Neural cell (in vitro differentiated cells): ENCODE results near the gene FYB1. TPM values are rescaled to one million over a fixed set of nuclear protein-coding genes. Genes with fewer than 3 reads are reported as not detected.

Experiments used
- H2AFZ ChIP-seq: fragments of 200-600, 300-800 bp; sonication (generic), shearing (Covaris generic); 2 replicates; pipeline ENCODE4 v1.6.0; 2014; ENCODE audit warnings: low read depth, mild to moderate bottlenecking, antibody characterized with exemption, low read length, moderate library complexity
- H3F3A ChIP-seq: fragments of 200-600 bp; shearing (Covaris generic); 2 replicates; pipeline ENCODE4 v1.6.1; 2016; ENCODE audit warnings: mild to moderate bottlenecking, moderate library complexity, mixed read lengths, antibody characterized with exemption, low read length; ENCODE audit not compliant: insufficient read depth, poor library complexity, severe bottlenecking
- H3K27ac ChIP-seq: fragments of 200-600, 300-800 bp; sonication (generic), shearing (Covaris generic); 2 replicates; pipeline ENCODE4 v1.5.1; 2014; ENCODE audit warnings: mild to moderate bottlenecking, low read length, moderate library complexity
- H3K27me3 ChIP-seq: fragments of 300-800, 200-600 bp; sonication (generic), shearing (Covaris generic); 2 replicates; pipeline ENCODE4 v1.6.0; 2014; ENCODE audit warnings: mild to moderate bottlenecking, low read depth, low read length, moderate library complexity; ENCODE audit not compliant: insufficient read depth
- H3K36me3 ChIP-seq: fragments of 300-800, 200-600 bp; sonication (generic), shearing (Covaris generic); 2 replicates; pipeline ENCODE4 v1.5.1; 2014; ENCODE audit warnings: mild to moderate bottlenecking, antibody characterized with exemption, low read length, moderate library complexity; ENCODE audit not compliant: insufficient read depth
- H3K4me2 ChIP-seq: fragments of 300-800, 200-600 bp; sonication (generic), shearing (Covaris generic); 2 replicates; pipeline ENCODE4 v1.6.0; 2014; ENCODE audit warnings: mild to moderate bottlenecking, low read length
- H3K4me3 ChIP-seq: fragments of 300-800, 200-600 bp; sonication (generic), shearing (Covaris generic); 2 replicates; pipeline ENCODE4 v1.5.1; 2014; ENCODE audit warnings: mild to moderate bottlenecking, low read length, moderate library complexity
- H3K79me2 ChIP-seq: fragments of 200-600 bp; shearing (Covaris generic); replicated peaks from 2 replicates; pipeline ENCODE4 v1.6.0; 2014; ENCODE audit warnings: mild to moderate bottlenecking, low read length, moderate library complexity; ENCODE audit not compliant: insufficient read depth
- H3K9ac ChIP-seq: fragments of 300-800, 200-600 bp; sonication (generic), shearing (Covaris generic); 2 replicates; pipeline ENCODE4 v1.6.1; 2016; ENCODE audit warnings: mild to moderate bottlenecking, low read length, mixed read lengths
- H3K9me2 ChIP-seq: fragments of 200-600 bp; shearing (Covaris generic); 2 replicates; pipeline ENCODE4 v1.6.1; 2016; ENCODE audit warnings: mild to moderate bottlenecking, low read length, mixed read lengths; ENCODE audit not compliant: insufficient read depth
- H3K9me3 ChIP-seq: fragments of 200-600, 300-800 bp; sonication (generic), shearing (Covaris generic); 2 replicates; pipeline ENCODE4 v1.6.1; 2016; ENCODE audit warnings: mild to moderate bottlenecking, mixed run types, low read length, moderate library complexity, mixed read lengths
- H4K20me1 ChIP-seq: fragments of 200-600 bp; shearing (Covaris generic); 2 replicates; pipeline ENCODE4 v1.6.1; 2016; ENCODE audit warnings: mild to moderate bottlenecking, mixed run types; ENCODE audit not compliant: insufficient read depth
- CTCF ChIP-seq: fragments of 450-650 bp; IDR thresholded peaks from 2 replicates; pipeline ENCODE4 v1.5.1; 2014; ENCODE audit warnings: antibody characterized with exemption, mild to moderate bottlenecking, moderate library complexity; ENCODE audit not compliant: poor library complexity, severe bottlenecking
- EP300 ChIP-seq: fragments of 450-650 bp; conservative IDR thresholded peaks from 2 replicates; pipeline ENCODE4 v1.6.1; 2014; ENCODE audit warnings: antibody characterized with exemption, mild to moderate bottlenecking, moderate library complexity; ENCODE audit not compliant: poor library complexity, severe bottlenecking
- EZH2 ChIP-seq: fragments of 200-600, 300-800 bp; shearing (Covaris generic), sonication (generic); IDR thresholded peaks from 2 replicates; pipeline ENCODE4 v1.6.1; 2014; ENCODE audit warnings: antibody characterized with exemption, low read length, borderline replicate concordance, mild to moderate bottlenecking; ENCODE audit not compliant: insufficient read depth, poor library complexity, severe bottlenecking
- MXI1 ChIP-seq: fragments of 450-650 bp; conservative IDR thresholded peaks from 2 replicates; pipeline ENCODE4 v1.6.1; 2014; ENCODE audit warnings: antibody characterized with exemption, mild to moderate bottlenecking; ENCODE audit not compliant: poor library complexity, severe bottlenecking
- POLR2AphosphoS5 ChIP-seq: IDR thresholded peaks from 2 replicates; pipeline ENCODE4 v1.6.1; 2012
- RAD21 ChIP-seq: fragments of 450-650 bp; conservative IDR thresholded peaks from 2 replicates; pipeline ENCODE4 v1.6.1; 2014; ENCODE audit warnings: antibody characterized with exemption, mild to moderate bottlenecking, moderate library complexity
- REST ChIP-seq: IDR thresholded peaks from 2 replicates; pipeline ENCODE4 v1.6.1; 2012; ENCODE audit warnings: borderline replicate concordance
- SMC3 ChIP-seq: fragments of 450-650 bp; conservative IDR thresholded peaks from 2 replicates; pipeline ENCODE4 v1.6.1; 2014; ENCODE audit warnings: antibody characterized with exemption, mild to moderate bottlenecking, moderate library complexity; ENCODE audit not compliant: poor library complexity
- TAF1 ChIP-seq: IDR thresholded peaks from 2 replicates; pipeline ENCODE4 v1.6.1; 2012; ENCODE audit warnings: low read depth
- polyA plus RNA-seq: library from polyadenylated mRNA; depleted of rRNA; stranded (reverse); fragments of >200 nt; gene quantifications from 2 replicates; pipeline ENCODE4 v1.2.3, GENCODE V29; 2014

The FYB1 gene
- polyA plus RNA-seq, 1 donor from 2014 or later: not detected

- H2AFZ ChIP-seq: no peak overlapping the region
- no peaks in the 10 kb centered on the region for H3K9me2 ChIP-seq
- no peaks in the 10 kb centered on the region for H3K27me3 ChIP-seq
- no peak overlapping the region for H3K9ac ChIP-seq
- no peak overlapping the region for H3K4me3 ChIP-seq
- no peak overlapping the region for H3K27ac ChIP-seq
- no peaks in the 10 kb centered on the region for H3K9me3 ChIP-seq
- TF ChIP-seq RAD21 (no peak), REST (no peak), CTCF (no peak), TAF1 (no peak), EZH2 (no peak), SMC3 (no peak), POLR2AphosphoS5 (no peak), EP300 (no peak)
- no peaks in the 10 kb centered on the region for H3K79me2 ChIP-seq
- H4K20me1 ChIP-seq: no peaks in the 10 kb centered on the region
- H3F3A ChIP-seq: no peaks in the 10 kb centered on the region
- H3K36me3 ChIP-seq: no peaks in the 10 kb centered on the region
- H3K4me2 ChIP-seq: no peak overlapping the region
Measured at GRCh38 chr5:39262981-39263380, 43.6 kb upstream of the FYB1 start.

GRCh38 chr5:39260095-39260494, 40.7 kb upstream of the FYB1 start:
- Histone ChIP-seq H2AFZ (no peak overlapping the region), H3K27me3 (no peaks in the 10 kb centered on the region), H3F3A (no peaks in the 10 kb centered on the region)

More at GRCh38 chr5:39260095-39260494, 40.7 kb upstream of the FYB1 start:
- TF ChIP-seq EZH2 (no peak), CTCF (no peak), TAF1 (no peak), MXI1 (no peak), SMC3 (no peak), EP300 (no peak), POLR2AphosphoS5 (no peak), REST (no peak), RAD21 (no peak)
- Histone ChIP-seq H3K4me3 (no peak overlapping the region), H3K9ac (no peak overlapping the region), H3K36me3 (no peaks in the 10 kb centered on the region), H3K79me2 (no peaks in the 10 kb centered on the region), H3K4me2 (no peak overlapping the region), H3K9me2 (no peaks in the 10 kb centered on the region), H4K20me1 (no peaks in the 10 kb centered on the region), H3K27ac (no peak overlapping the region), H3K9me3 (no peaks in the 10 kb centered on the region)
